Posterior vena cava (tissue), 2 donors: ENCODE data around the gene ABCG4. TPM values are rescaled to one million over a fixed set of nuclear protein-coding genes. Genes with fewer than 3 reads are reported as not detected.
"Not testable (repeated sequence)": the region's sequence is repeated elsewhere in the genome, so short reads cannot be mapped to it uniquely, and the experiment has no call there.

Experiments
- DNase-seq: peaks from one replicate; pipeline ENCODE4 v3.0.0-alpha.2; 2020; ENCODE audit warnings: low spot score
- intact Hi-C, 2 donors: fragments of 100-400 bp; cut with DNase I; formaldehyde crosslinking; loops; one replicate each; pipeline versions ENCODE4 v1.14.1 to v1.14.2; 2022 to 2023
- total RNA-seq, 2 donors: library from RNA; stranded (reverse); fragmentation: NEBNext Ultra II Directional; extraction: Animal tissue kit (Norgen Biotek cat#: 25700); gene quantifications; one replicate each; pipeline ENCODE4 v1.2.1, GENCODE V29; 2021
- donor health status: DM: yes; HTN: yes; CAD: no.
- donor health status: DM: yes; HTN: yes; CAD: no.

ABCG4 gene
- total RNA-seq, 2 donors from 2014 or later, result 0.23 to 0.43 TPM

DNA sequence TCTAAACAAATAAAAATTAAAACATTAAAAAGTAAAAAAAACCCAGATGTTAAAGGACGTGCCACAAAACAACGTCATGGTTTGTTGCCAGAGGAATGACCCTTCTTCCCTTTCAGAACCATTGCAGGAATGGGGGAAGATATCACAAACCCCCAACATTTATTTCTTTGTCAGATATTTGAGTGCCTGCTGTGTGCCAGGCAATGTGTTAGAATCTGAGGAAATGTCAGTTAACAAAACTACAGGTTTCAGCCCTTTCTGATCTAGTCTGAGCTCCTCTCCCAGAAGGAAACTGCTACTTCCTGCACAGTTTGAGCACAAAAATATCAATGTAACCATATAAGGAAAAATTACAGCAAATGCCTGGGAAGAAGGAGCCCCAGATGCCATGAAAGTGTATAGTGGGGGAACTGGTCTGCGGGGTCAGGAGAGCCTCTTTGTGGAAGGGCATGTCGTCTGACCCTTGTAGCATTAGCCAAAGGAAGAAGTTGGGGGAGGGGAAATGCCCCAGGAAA is 29.4 kb downstream of the ABCG4 start:
- no peak for DNase-seq
- intact Hi-C loops, result no loop called here

- DNase-seq, result no peak
- intact Hi-C loops, result no loop called here
These were observed 30.5 kb downstream of the ABCG4 start for GRCh38 chr11:119179342-119179741.

DNA sequence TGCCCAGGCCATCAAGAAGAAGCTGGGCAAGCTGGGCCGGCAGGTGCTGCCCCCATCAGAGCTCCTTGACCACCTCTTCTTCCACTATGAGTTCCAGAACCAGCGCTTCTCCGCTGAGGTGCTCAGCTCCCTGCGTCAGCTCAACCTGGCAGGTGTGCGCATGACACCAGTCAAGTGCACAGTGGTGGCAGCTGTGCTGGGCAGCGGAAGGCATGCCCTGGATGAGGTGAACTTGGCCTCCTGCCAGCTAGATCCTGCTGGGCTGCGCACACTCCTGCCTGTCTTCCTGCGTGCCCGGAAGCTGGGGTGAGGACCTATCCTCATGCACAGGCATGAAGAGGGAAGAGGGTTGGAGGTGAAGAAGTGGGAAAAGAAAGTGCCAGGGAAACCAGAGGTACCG is 31.1 kb downstream of the ABCG4 start:
- intact Hi-C loops, result no loop called here
- DNase-seq, result no peak

GRCh38 chr11:119180729-119181676 is 32.2 kb downstream of the ABCG4 start:
- intact Hi-C loops, result no loop called here
- DNase-seq, result no peak

- intact Hi-C loops, result loop anchor here in 1 of 2 donors (1.0 kb wide), 1 partner anchor 19 kb away; no protein-coding TSS in a partner anchor
- no peak for DNase-seq
These were observed 33.0 kb downstream of the ABCG4 start for GRCh38 chr11:119181677-119182412.

DNA sequence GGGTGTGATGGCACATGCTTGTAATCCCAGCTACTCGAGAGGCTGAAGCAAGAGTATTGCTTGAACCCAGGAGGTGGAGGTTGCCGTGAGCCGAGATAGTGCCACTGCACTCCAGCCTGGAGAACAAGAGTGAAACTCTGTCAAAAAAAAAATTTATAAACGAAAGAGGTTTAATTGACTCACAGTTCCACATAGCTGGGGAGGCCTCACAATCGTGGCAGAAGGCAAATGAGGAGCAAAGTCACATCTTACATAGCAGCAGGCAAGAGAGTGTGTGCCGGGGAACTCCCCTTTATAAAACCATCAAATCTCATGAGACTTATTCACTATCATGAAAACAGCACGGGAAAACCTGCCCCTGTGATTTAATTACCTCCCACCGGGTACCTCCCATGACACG is 35.5 kb downstream of the ABCG4 start:
- intact Hi-C loops, DNase-seq: not testable (repeated sequence)

GRCh38 chr11:119185981-119186634 is 37.3 kb downstream of the ABCG4 start:
- intact Hi-C loops, result no loop called here
- DNase-seq, result no peak

GRCh38 chr11:119187123-119187892 is 38.5 kb downstream of the ABCG4 start:
- intact Hi-C loops, result no loop called here
- no peak for DNase-seq

GRCh38 chr11:119188067-119188466 is 39.2 kb downstream of the ABCG4 start:
- DNase-seq, result no peak
- intact Hi-C loops, result no loop called here

- intact Hi-C loops, result no loop called here
- no peak for DNase-seq
These were observed 40.0 kb downstream of the ABCG4 start for GRCh38 chr11:119188887-119189286.

DNA sequence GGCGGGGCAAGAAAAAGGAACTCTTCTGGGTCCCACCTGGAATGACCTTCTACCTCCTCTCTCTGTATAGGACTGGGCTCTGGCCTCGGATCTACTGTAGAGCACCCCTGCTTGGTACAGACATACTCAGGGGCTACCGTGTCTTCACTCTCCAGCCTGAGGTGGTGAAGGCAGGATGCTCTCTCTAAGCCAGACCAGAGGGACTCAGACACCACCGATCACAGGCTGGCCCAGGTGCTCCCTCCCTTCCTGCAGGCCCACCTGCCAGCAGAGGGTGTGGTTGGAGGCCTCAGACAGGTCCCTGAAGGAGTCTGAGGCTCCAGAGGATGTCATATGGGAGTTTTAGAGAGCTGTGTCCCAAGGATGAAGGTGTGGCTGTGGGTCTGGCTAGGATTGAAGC is 40.5 kb downstream of the ABCG4 start:
- intact Hi-C loops, result no loop called here
- DNase-seq, result no peak

- DNase-seq, result peak; percentile 41
- intact Hi-C loops, result loop anchor here (5.0 to 10.0 kb wide), 2 partner anchors 46 to 1052 kb away; partner anchors contain the start of genes ABCG4 (in 1 of the 2) and POU2F3 (in 1 of the 2)
These were observed 41.7 kb downstream of the ABCG4 start for GRCh38 chr11:119190531-119190930.

GRCh38 chr11:119191265-119191664 is 42.4 kb downstream of the ABCG4 start:
- intact Hi-C loops, result loop anchor here (5.0 to 10.0 kb wide), 2 partner anchors 46 to 1051 kb away; partner anchors contain the start of genes ABCG4 (in 1 of the 2) and POU2F3 (in 1 of the 2)

DNA sequence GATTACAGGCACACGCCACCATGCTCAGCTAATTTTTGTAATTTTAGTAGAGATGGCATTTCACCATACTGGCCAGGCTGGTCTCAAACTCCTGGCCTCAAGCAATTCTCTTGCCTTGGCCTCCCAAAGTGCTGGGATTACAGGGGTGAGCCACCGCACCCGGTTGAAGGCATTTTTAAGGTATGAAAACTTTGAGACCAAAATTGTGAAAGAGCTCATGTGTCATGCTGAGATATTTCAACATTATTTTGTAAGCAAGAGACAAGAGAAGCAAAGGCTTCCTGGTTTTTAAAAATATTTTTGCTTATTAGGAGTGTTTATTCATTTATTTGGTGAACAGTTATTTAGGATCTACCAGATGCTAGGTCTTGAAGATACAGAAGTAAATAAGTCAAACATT is 43.3 kb downstream of the ABCG4 start:
- intact Hi-C loops, result loop anchor here (5.0 to 10.0 kb wide), 2 partner anchors 47 to 1050 kb away; partner anchors contain the start of genes ABCG4 (in 1 of the 2) and POU2F3 (in 1 of the 2)
- peak; percentile 19 for DNase-seq

More at GRCh38 chr11:119191265-119191664, 42.4 kb downstream of the ABCG4 start:
- peak; percentile 58 for DNase-seq

GRCh38 chr11:119193001-119193400 is 44.1 kb downstream of the ABCG4 start:
- intact Hi-C loops, result loop anchor here (5.0 to 10.0 kb wide), 2 partner anchors 48 to 1049 kb away; partner anchors contain the start of genes ABCG4 (in 1 of the 2) and POU2F3 (in 1 of the 2)
- no peak for DNase-seq

DNA sequence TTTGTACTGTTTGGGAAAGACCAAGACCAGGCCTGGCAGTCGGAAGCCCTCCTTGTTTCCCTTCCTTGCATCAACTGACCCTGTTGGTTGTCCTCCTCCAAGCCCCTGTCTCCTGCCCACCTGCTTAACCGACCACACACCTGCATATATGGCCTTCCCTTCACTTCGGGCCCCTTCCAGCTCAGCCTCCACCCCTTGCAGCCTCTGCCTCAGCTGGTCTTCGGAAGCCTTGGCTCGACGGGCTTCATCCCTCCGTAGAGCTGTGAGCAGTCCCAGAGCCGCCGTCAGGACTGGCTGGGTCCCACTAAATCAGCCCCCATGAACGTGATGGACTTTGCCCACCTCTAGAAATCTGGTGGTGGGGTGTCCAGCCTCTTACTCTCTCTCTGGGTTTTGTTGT is 44.8 kb downstream of the ABCG4 start:
- intact Hi-C loops, result loop anchor here (5.0 to 10.0 kb wide), 2 partner anchors 49 to 1049 kb away; partner anchors contain the start of genes ABCG4 (in 1 of the 2) and POU2F3 (in 1 of the 2)
- no peak for DNase-seq

DNA sequence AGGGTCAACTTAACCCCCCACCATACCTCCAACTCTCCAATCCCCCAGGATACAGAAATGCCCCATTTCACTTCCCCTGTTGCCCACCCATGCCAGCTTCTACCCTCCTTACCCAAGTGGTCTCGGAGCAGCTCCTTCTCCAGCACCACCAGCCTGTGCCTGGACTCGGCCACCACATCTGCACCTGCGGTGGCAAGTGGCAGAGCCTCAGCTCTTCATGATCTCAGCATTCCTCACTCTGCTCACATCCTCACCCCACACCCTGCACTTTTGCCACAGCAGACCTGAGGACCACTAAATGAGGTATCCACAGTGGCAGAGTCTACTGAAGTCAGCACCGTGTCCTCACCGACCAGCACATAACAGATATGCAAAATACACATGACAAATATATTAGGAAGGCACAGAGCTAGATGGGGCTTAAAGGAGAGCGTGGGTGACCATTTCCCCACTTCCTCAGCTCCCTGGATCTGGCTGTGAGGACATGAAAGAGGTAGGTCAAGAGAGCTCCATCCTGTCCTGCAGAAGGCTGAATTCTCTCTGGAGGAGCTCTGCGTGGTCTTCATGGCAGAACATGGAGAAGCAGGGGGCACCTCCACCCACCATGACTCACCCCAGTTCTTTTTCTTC is 46.1 kb downstream of the ABCG4 start:
- DNase-seq, result no peak
- intact Hi-C loops, result loop anchor here (5.0 to 10.0 kb wide), 2 partner anchors 50 to 1047 kb away; partner anchors contain the start of genes ABCG4 (in 1 of the 2) and POU2F3 (in 1 of the 2)
